Transverse colon (tissue), 4 donors: Measurements from ENCODE around the gene ASCL5. TPM values are rescaled to one million over a fixed set of nuclear protein-coding genes. Genes with fewer than 3 reads are reported as not detected.

Experiments
- DNase-seq: peaks from one replicate; pipeline ENCODE4 v3.0.0-alpha.2; 2019
- H3K27ac ChIP-seq, 4 donors: fragments of 200-600 bp; sonication (generic); 2 replicates each; pipeline ENCODE4 v1.5.1; 2016 to 2018; ENCODE audit warnings: inconsistent platforms in 4 of 4
- H3K27me3 ChIP-seq: fragments of 200-600 bp; sonication (generic); 2 replicates; pipeline ENCODE4 v1.5.1; 2017; ENCODE audit warnings: inconsistent platforms
- H3K36me3 ChIP-seq, 4 donors: fragments of 200-600 bp; sonication (generic); 2 replicates each; pipeline ENCODE4 v1.5.1; 2017 to 2019; ENCODE audit warnings: inconsistent platforms in 4 of 4
- H3K4me1 ChIP-seq, 4 donors: fragments of 200-600 bp; sonication (generic); 2 replicates each; pipeline ENCODE4 v1.5.1; 2017 to 2020; ENCODE audit warnings: inconsistent platforms in 4 of 4
- H3K4me3 ChIP-seq, 4 donors: fragments of 200-600 bp; sonication (generic); 1 replicate in 1 of 4; 2 replicates in 3 of 4; pipeline versions ENCODE4 v1.5.1 to v1.6.1; 2017 to 2019; ENCODE audit warnings: inconsistent platforms in 4 of 4
- H3K9me3 ChIP-seq, 2 donors: fragments of 200-600 bp; sonication (generic); 2 replicates each; pipeline ENCODE4 v1.5.1; 2017 to 2019; ENCODE audit warnings: inconsistent platforms in 2 of 2
- CTCF ChIP-seq, 5 experiments: fragments of 200-600 bp in 3 of 5; fragments of 450-650 bp in 2 of 5; sonication (generic) in 3 of 5; IDR thresholded peaks; 1 replicate in 2 of 5; 2 replicates in 3 of 5; pipeline ENCODE4 v1.5.1; 2016 to 2017; ENCODE audit warnings: antibody characterized with exemption in 5 of 5, inconsistent platforms in 3 of 5, mild to moderate bottlenecking in 2 of 5, moderate library complexity in 1 of 5
- EP300 ChIP-seq: sonication (generic); formaldehyde crosslinking; IDR thresholded peaks from one replicate; pipeline ENCODE4 v1.6.1; 2017; ENCODE audit warnings: antibody characterized with exemption, low read depth
- POLR2A ChIP-seq: fragments of 450-650 bp; IDR thresholded peaks from one replicate; pipeline ENCODE4 v1.6.1; 2016; ENCODE audit warnings: antibody characterized with exemption, mild to moderate bottlenecking, moderate library complexity
- POLR2AphosphoS5 ChIP-seq, 3 donors: sonication (generic); formaldehyde crosslinking; IDR thresholded peaks; one replicate each; pipeline ENCODE4 v1.6.1; 2016; ENCODE audit warnings: antibody characterized with exemption in 3 of 3
- WGBS, 2 donors: methylation state at CpG; one replicate each; pipeline ENCODE4 v1.1.5; 2018; ENCODE audit warnings: low coverage in 1 of 2; 5-methylcytosine and 5-hydroxymethylcytosine counted together
- in situ Hi-C, 4 donors: fragments of 200-750 bp; cut with MboI; loops; one replicate each; pipeline versions ENCODE4 v1.15.0 to v1.15.1; 2017; ENCODE audit warnings: low sequenced_read_pairs in 3 of 4, low pct_ligation_motif_present in 1 of 4, low pct_unique_long_range_greater_than_20kb in 1 of 4
- intact Hi-C: fragments of 100-400 bp; cut with DNase I; formaldehyde crosslinking; loops from one replicate; pipeline ENCODE4 v1.15.1; 2023; ENCODE audit warnings: low total_unique reads
- total RNA-seq, 4 donors: library from RNA; depleted of rRNA; stranded (reverse); fragments of >200 nt; gene quantifications; one replicate each; pipeline ENCODE4 v1.1.0, GENCODE V29; 2016

Gene ASCL5
- total RNA-seq, 4 donors from 2014 or later, result not detected

- H3K36me3 ChIP-seq, result no peaks in the 10 kb centered on the region
Observed at GRCh38 chr1:201065686-201066085, 61.3 kb downstream of the ASCL5 start.

GRCh38 chr1:201064806-201065205, 62.2 kb downstream of the ASCL5 start:
- no peaks in the 10 kb centered on the region for H3K27me3 ChIP-seq
- intact Hi-C loops (no loop called here), in situ Hi-C loops (no loop called here)
- H3K27ac ChIP-seq, result no peak overlapping the region
- 80% methylated on average over 7 to 8 of the region's 8 CpGs for WGBS, 2 donors
- DNase-seq, result no peak
- no peaks in the 10 kb centered on the region for H3K36me3 ChIP-seq
- no peak overlapping the region for H3K4me3 ChIP-seq
- H3K9me3 ChIP-seq, result no peaks in the 10 kb centered on the region
- H3K4me1 ChIP-seq, result peaks cover 0 to 7% (median 2%) of the 10 kb centered on the region in 4 donors
- TF ChIP-seq POLR2AphosphoS5 (IDR thresholded peaks at IDR 0.05) (no peak), CTCF (IDR thresholded peaks at IDR 0.05) (no peak), POLR2A (no peak), EP300 (no peak)

More at GRCh38 chr1:201065686-201066085, 61.3 kb downstream of the ASCL5 start:
- Histone ChIP-seq H3K27me3 (no peaks in the 10 kb centered on the region), H3K4me1 (peaks cover 0 to 2% (median 0%) of the 10 kb centered on the region in 4 donors), H3K27ac (no peak overlapping the region), H3K4me3 (no peak overlapping the region), H3K9me3 (no peaks in the 10 kb centered on the region)
- no peak for TF ChIP-seq POLR2AphosphoS5 (IDR thresholded peaks at IDR 0.05)
- no peak for TF ChIP-seq CTCF (IDR thresholded peaks at IDR 0.05)
- TF ChIP-seq POLR2A, result no peak
- no peak for TF ChIP-seq EP300
- no peak for DNase-seq
- in situ Hi-C loops, result no loop called here
- 94% methylated on average over 10 of the region's 10 CpGs; no CpG with 5 or more reads in 1 of the 2 donors for WGBS, 2 donors
- intact Hi-C loops, result no loop called here

Other genes starting within 250 kb of the ASCL5 start
- 100 to 1,000 TPM; 139 to 609 (median 265) TPM for gene INAVA, start 232.3 kb downstream of the ASCL5 start, total RNA-seq
- gene KIF21B, start 103.5 kb downstream of the ASCL5 start, total RNA-seq, result 10 to 100 TPM in 3 of 4 donors, 1 to 10 TPM in 1; 3.2 to 40.4 (median 22.7) TPM
- gene CACNA1S, start 14.8 kb downstream of the ASCL5 start, total RNA-seq, result not detected
- gene TMEM9, start 27.3 kb upstream of the ASCL5 start, total RNA-seq, result 10 to 100 TPM in 3 of 4 donors, 1 to 10 TPM in 1; 6.7 to 35.4 (median 29.4) TPM
- gene IGFN1, start 63.6 kb upstream of the ASCL5 start, total RNA-seq, result under 1 TPM in 1 of 4 donors, not detected in 3; 0.14 TPM
- gene PKP1, start 156.3 kb upstream of the ASCL5 start, total RNA-seq, result under 1 TPM in 2 of 4 donors, not detected in 2; 0.14 to 0.32 TPM